Measurements from ENCODE around the gene DNM3. TPM values are rescaled to one million over a fixed set of nuclear protein-coding genes. Genes with fewer than 3 reads are reported as not detected.

Gene DNM3
- polyA plus RNA-seq, 1 donor (not counting 4 experiments of a cell fraction or from before 2014, with no cell fraction given) = 2.0 TPM

DNA sequence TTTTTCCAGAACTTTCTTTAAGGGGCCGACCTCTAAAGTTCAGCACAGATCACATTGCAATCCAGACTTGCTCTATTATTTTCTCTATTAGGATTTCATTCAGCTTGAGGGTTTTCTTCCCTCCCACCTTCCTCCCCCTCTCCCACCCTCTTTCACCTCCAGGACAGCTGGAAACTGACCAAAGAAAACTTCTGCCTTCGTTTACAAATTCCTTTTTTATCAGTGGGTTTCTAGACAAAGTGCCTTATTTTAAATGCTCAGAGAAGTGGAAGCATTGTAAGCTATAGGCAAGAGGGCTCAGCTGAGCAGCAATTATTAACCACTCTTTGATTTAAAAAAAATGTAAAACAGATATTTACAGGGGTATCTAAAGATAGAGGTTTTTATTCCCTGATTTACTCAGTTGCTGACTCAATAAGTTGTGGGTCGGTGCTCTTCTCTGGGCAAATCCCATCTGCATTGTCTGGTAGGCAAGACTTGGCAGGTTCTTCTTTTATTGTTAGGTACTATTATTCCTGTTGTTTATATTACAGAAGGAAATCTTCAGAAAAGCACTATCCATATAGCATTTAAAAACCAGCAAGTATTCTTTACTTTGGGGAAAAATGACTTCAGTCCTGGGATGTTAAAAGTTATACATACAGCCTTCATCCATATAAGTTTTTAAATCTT is 302.2 kb downstream of the DNM3 start:
- no peak overlapping the region for H2AFZ ChIP-seq (ENCODE audit: control insufficient read depth, low read length)
- DNase-seq (ENCODE audit: low read depth, low spot score) (no peak), FAIRE-seq (peak; percentile 81)
- no peaks in the 10 kb centered on the region for H3K27me3 ChIP-seq (ENCODE audit: control insufficient read depth, extremely low read depth, insufficient read depth, low read length)
- peaks cover 47% of the 10 kb centered on the region for H3K4me1 ChIP-seq (ENCODE audit: control insufficient read depth, extremely low read depth, insufficient read depth, low read length)
- no peaks in the 10 kb centered on the region for H3K9me3 ChIP-seq (ENCODE audit: control insufficient read depth, low read depth, low read length)
- dilution Hi-C loops (cut with MboI; ENCODE audit: extremely low pct_ligation_motif_present, low sequenced_read_pairs) = no loop called here
- H3K36me3 ChIP-seq (ENCODE audit: control insufficient read depth in 2 of 2, extremely low read depth in 1 of 2, insufficient read depth in 2 of 2, low read length in 2 of 2) = no peaks in the 10 kb centered on the region
- H3K9ac ChIP-seq (ENCODE audit: control insufficient read depth, extremely low read depth, insufficient read depth, low read length) = no peak overlapping the region
- no peak overlapping the region for H3K27ac ChIP-seq (ENCODE audit: control insufficient read depth, insufficient read depth, low read length)
- H3K79me2 ChIP-seq (ENCODE audit: control insufficient read depth, insufficient read depth, low read length) = no peaks in the 10 kb centered on the region
- no peaks in the 10 kb centered on the region for H4K20me1 ChIP-seq (ENCODE audit: control insufficient read depth, extremely low read depth, insufficient read depth, low read length)
- no peak overlapping the region for H3K4me3 ChIP-seq (ENCODE audit: control insufficient read depth in 2 of 3, extremely low read depth in 1 of 3, insufficient read depth in 2 of 3, low read depth in 1 of 3, low read length in 3 of 3)
- H3K4me2 ChIP-seq (ENCODE audit: control insufficient read depth, extremely low read depth, insufficient read depth, low read depth, low read length) = peak overlapping the region; percentile 15
- TF ChIP-seq EZH2 (IDR thresholded peaks at IDR 0.05; ENCODE audit: low read length) (no peak), CTCF (optimal IDR thresholded peaks at IDR 0.05 in 1 of 3, IDR thresholded peaks at IDR 0.05 in 1 of 3, conservative IDR thresholded peaks at IDR 0.05 in 1 of 3; ENCODE audit: extremely low read depth in 1 of 3, insufficient read depth in 2 of 3, low read length in 3 of 3) (no peak)
- no peaks in the 10 kb centered on the region for H3K9me1 ChIP-seq (ENCODE audit: control insufficient read depth, extremely low read depth, insufficient read depth, low read length)

- no peak overlapping the region for H3K9ac ChIP-seq (ENCODE audit: control insufficient read depth, extremely low read depth, insufficient read depth, low read length)
- H4K20me1 ChIP-seq (ENCODE audit: control insufficient read depth, extremely low read depth, insufficient read depth, low read length) = no peaks in the 10 kb centered on the region
- no peak for FAIRE-seq
- no peaks in the 10 kb centered on the region for H3K9me1 ChIP-seq (ENCODE audit: control insufficient read depth, extremely low read depth, insufficient read depth, low read length)
- H3K79me2 ChIP-seq (ENCODE audit: control insufficient read depth, insufficient read depth, low read length) = no peaks in the 10 kb centered on the region
- no peak overlapping the region for H3K27ac ChIP-seq (ENCODE audit: control insufficient read depth, insufficient read depth, low read length)
- H3K4me3 ChIP-seq (ENCODE audit: control insufficient read depth in 2 of 3, extremely low read depth in 1 of 3, insufficient read depth in 2 of 3, low read depth in 1 of 3, low read length in 3 of 3) = no peak overlapping the region
- peaks cover 37% of the 10 kb centered on the region for H3K4me1 ChIP-seq (ENCODE audit: control insufficient read depth, extremely low read depth, insufficient read depth, low read length)
- no peak overlapping the region for H3K4me2 ChIP-seq (ENCODE audit: control insufficient read depth, extremely low read depth, insufficient read depth, low read depth, low read length)
- dilution Hi-C loops (cut with MboI; ENCODE audit: extremely low pct_ligation_motif_present, low sequenced_read_pairs) = no loop called here
- no peaks in the 10 kb centered on the region for H3K9me3 ChIP-seq (ENCODE audit: control insufficient read depth, low read depth, low read length)
- H2AFZ ChIP-seq (ENCODE audit: control insufficient read depth, low read length) = no peak overlapping the region
- H3K27me3 ChIP-seq (ENCODE audit: control insufficient read depth, extremely low read depth, insufficient read depth, low read length) = no peaks in the 10 kb centered on the region
- no peak for DNase-seq (ENCODE audit: low read depth, low spot score)
- TF ChIP-seq CTCF (optimal IDR thresholded peaks at IDR 0.05 in 1 of 3, IDR thresholded peaks at IDR 0.05 in 1 of 3, conservative IDR thresholded peaks at IDR 0.05 in 1 of 3; ENCODE audit: extremely low read depth in 1 of 3, insufficient read depth in 2 of 3, low read length in 3 of 3) (no peak), EZH2 (IDR thresholded peaks at IDR 0.05; ENCODE audit: low read length) (no peak)
- H3K36me3 ChIP-seq (ENCODE audit: control insufficient read depth in 2 of 2, extremely low read depth in 1 of 2, insufficient read depth in 2 of 2, low read length in 2 of 2) = no peaks in the 10 kb centered on the region
These were observed 303.3 kb downstream of the DNM3 start for GRCh38 chr1:172144445-172145061.
